ENCODE measurements around the gene WDFY1.

GRCh38 chr2:223887127-223887526, 58.0 kb downstream of the WDFY1 start:
- TF ChIP-seq POLR2A (IDR thresholded peaks at IDR 0.05; ENCODE audit: low read depth, low read length), result no peak
- TF ChIP-seq, protein P1, sequence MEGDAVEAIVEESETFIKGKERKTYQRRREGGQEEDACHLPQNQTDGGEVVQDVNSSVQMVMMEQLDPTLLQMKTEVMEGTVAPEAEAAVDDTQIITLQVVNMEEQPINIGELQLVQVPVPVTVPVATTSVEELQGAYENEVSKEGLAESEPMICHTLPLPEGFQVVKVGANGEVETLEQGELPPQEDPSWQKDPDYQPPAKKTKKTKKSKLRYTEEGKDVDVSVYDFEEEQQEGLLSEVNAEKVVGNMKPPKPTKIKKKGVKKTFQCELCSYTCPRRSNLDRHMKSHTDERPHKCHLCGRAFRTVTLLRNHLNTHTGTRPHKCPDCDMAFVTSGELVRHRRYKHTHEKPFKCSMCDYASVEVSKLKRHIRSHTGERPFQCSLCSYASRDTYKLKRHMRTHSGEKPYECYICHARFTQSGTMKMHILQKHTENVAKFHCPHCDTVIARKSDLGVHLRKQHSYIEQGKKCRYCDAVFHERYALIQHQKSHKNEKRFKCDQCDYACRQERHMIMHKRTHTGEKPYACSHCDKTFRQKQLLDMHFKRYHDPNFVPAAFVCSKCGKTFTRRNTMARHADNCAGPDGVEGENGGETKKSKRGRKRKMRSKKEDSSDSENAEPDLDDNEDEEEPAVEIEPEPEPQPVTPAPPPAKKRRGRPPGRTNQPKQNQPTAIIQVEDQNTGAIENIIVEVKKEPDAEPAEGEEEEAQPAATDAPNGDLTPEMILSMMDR (IDR thresholded peaks at IDR 0.05; ENCODE audit: extremely low read depth in 1 of 2, insufficient read depth in 1 of 2, low read depth in 1 of 2, low read length in 2 of 2), result no peak
- TF ChIP-seq GATA2 (IDR thresholded peaks at IDR 0.05; ENCODE audit: insufficient read depth, insufficient read length, low read depth, low read length), result no peak
- no peak for TF ChIP-seq EZH2 (IDR thresholded peaks at IDR 0.05; ENCODE audit: borderline replicate concordance, low read depth, low read length, severe bottlenecking)
- TF ChIP-seq MAX (IDR thresholded peaks at IDR 0.05; ENCODE audit: insufficient read depth, insufficient read length), result no peak
- no peak for TF ChIP-seq MYC (IDR thresholded peaks at IDR 0.05; ENCODE audit: low read depth, low read length)
- no peak for TF ChIP-seq FOS (IDR thresholded peaks at IDR 0.05; ENCODE audit: borderline replicate concordance, insufficient read depth, low read length)
- TF ChIP-seq JUN (IDR thresholded peaks at IDR 0.05; ENCODE audit: borderline replicate concordance, insufficient read depth, insufficient read length, low read depth), result no peak

All from endothelial cell of umbilical vein (primary cell).